T-cell (primary cell): ENCODE measurements around the gene XRCC1. TPM values are rescaled to one million over a fixed set of nuclear protein-coding genes. Genes with fewer than 3 reads are reported as not detected.

Experiments used
- ATAC-seq, 4 experiments: fragments of 200-7000 bp in 3 of 4; fragments of 150-1000 bp in 1 of 4; cut with Tn5 transposase; replicated peaks in 1 of 4; 1 replicate in 3 of 4; 2 replicates in 1 of 4; pipeline ENCODE4 v1.10.0; 2021; ENCODE audit warnings: moderate library complexity in 3 of 4, mild to moderate bottlenecking in 2 of 4, moderate number of reproducible peaks in 1 of 4
- CTCF ChIA-PET, 2 donors: fragments of 300-600 bp; sonication (Branson Sonifier 250); formaldehyde crosslinking; loops; one replicate each; lab custom pipeline; 2022; ENCODE audit warnings: antibody characterized with exemption in 2 of 2; lab: Charles Lee
- POLR2A ChIA-PET, 2 donors: fragments of 300-600 bp; sonication (Branson Sonifier 250); formaldehyde crosslinking; loops; one replicate each; lab custom pipeline; 2022; ENCODE audit warnings: antibody characterized with exemption in 2 of 2; lab: Charles Lee
- DNase-seq, 35 experiments: peaks; one replicate each; pipeline versions ENCODE4 v3.0.0 to v3.0.0-alpha.2; 2013 to 2023
- H3K27ac ChIP-seq: one replicate; pipeline ENCODE4 v1.5.1; 2013; ENCODE audit warnings: low read length
- H3K27me3 ChIP-seq, 2 experiments: replicated peaks in 1 of 2; 1 replicate in 1 of 2; 2 replicates in 1 of 2; pipeline versions ENCODE4 v1.6.1 to v1.7.0; 2013; ENCODE audit warnings: low read length in 1 of 2, mixed read lengths in 1 of 2; ENCODE audit not compliant: control insufficient read depth in 2 of 2, insufficient read depth in 2 of 2; ENCODE audit errors: extremely low read depth in 1 of 2
- H3K36me3 ChIP-seq, 2 donors: 1 replicate in 1 of 2; 2 replicates in 1 of 2; pipeline versions ENCODE4 v1.6.1 to v1.7.0; 2013; ENCODE audit warnings: low read length in 1 of 2; ENCODE audit not compliant: control insufficient read depth in 2 of 2, insufficient read depth in 1 of 2; ENCODE audit errors: extremely low read depth in 1 of 2
- H3K4me1 ChIP-seq, 2 experiments: 1 replicate in 1 of 2; 2 replicates in 1 of 2; pipeline versions ENCODE4 v1.6.1 to v1.7.0; 2013; ENCODE audit warnings: low read length in 2 of 2, mixed read lengths in 1 of 2; ENCODE audit not compliant: insufficient read depth in 2 of 2, control insufficient read depth in 1 of 2; ENCODE audit errors: extremely low read depth in 1 of 2
- H3K4me3 ChIP-seq, 2 donors: 1 replicate in 1 of 2; 2 replicates in 1 of 2; pipeline versions ENCODE4 v1.5.1 to v1.7.0; 2013; ENCODE audit warnings: mild to moderate bottlenecking in 2 of 2, low read length in 1 of 2, moderate library complexity in 1 of 2; ENCODE audit not compliant: control insufficient read depth in 1 of 2; ENCODE audit errors: extremely low read depth in 1 of 2
- H3K9me3 ChIP-seq: 2 replicates; pipeline ENCODE4 v1.7.0; 2013
- H3K27ac Mint-ChIP-seq, 2 donors: one replicate each; pipeline ENCODE4 v1.8.0; 2020 to 2021; ENCODE audit warnings: mild to moderate bottlenecking in 2 of 2, mixed read lengths in 2 of 2
- H3K27me3 Mint-ChIP-seq, 2 donors: one replicate each; pipeline ENCODE4 v1.8.0; 2021 to 2022; ENCODE audit warnings: mixed read lengths in 2 of 2
- H3K36me3 Mint-ChIP-seq: one replicate; pipeline ENCODE4 v1.8.0; 2021; ENCODE audit warnings: mixed read lengths
- H3K4me1 Mint-ChIP-seq, 3 donors: one replicate each; pipeline ENCODE4 v1.8.0; 2020 to 2022; ENCODE audit warnings: mixed read lengths in 3 of 3, mild to moderate bottlenecking in 1 of 3
- H3K4me3 Mint-ChIP-seq, 3 donors: one replicate each; pipeline ENCODE4 v1.8.0; 2020 to 2022; ENCODE audit warnings: mild to moderate bottlenecking in 3 of 3, mixed read lengths in 3 of 3, moderate library complexity in 3 of 3
- H3K9me3 Mint-ChIP-seq, 3 donors: one replicate each; pipeline ENCODE4 v1.8.0; 2020 to 2022; ENCODE audit warnings: mixed read lengths in 3 of 3
- WGBS: methylation state at CpG from one replicate; pipeline ENCODE4 v1.1.5; 2013; ENCODE audit warnings: missing lambda C conversion rate; ENCODE audit not compliant: insufficient coverage; 5-methylcytosine and 5-hydroxymethylcytosine counted together
- total RNA-seq, 35 experiments: library from RNA in 6 of 35; stranded (reverse) in 6 of 35; fragments of 120-200 nt in 1 of 35; gene quantifications; one replicate each; pipeline versions ENCODE4 v1.2.1 to v1.2.4 and lab custom pipeline; 2013 to 2026

XRCC1 gene
- total RNA-seq, 5 donors from 2014 or later (not counting 1 experiment from before 2014, with no cell fraction given), result 31.7 to 37.8 (median 35.4) TPM

- whole genome bisulfite sequencing, result 42% methylated on average over 14 of the region's 23 CpGs
- Mint-ChIP-seq H3K9me3 (no peaks in the 10 kb centered on the region), H3K4me1 (peaks cover 36 to 44% (median 39%) of the 10 kb centered on the region in 3 donors), H3K27ac (peak overlapping the region; percentile 97), H3K36me3 (no peaks in the 10 kb centered on the region), H3K27me3 (no peaks in the 10 kb centered on the region), H3K4me3 (peak overlapping the region; percentile 94 to 99 (median 96))
- DNase-seq (peak in 31 of 35 experiments; percentile 69 to 90 (median 79)), ATAC-seq (peak in 1 of 4 experiments; percentile 7)
- Histone ChIP-seq H3K27me3 (peaks cover 0 to under 1% of the 10 kb centered on the region in 2 experiments), H3K9me3 (no peaks in the 10 kb centered on the region), H3K4me1 (peaks cover 9 to 32% of the 10 kb centered on the region in 2 experiments), H3K36me3 (no peaks in the 10 kb centered on the region), H3K27ac (peak overlapping the region; percentile 84), H3K4me3 (peak overlapping the region; percentile 78 to 90)
- POLR2A ChIA-PET, result interaction anchor here (0.6 to 0.7 kb wide), 2 partner anchors 135 to 180 kb away, joined by 3 read pairs; no protein-coding TSS in a partner anchor
- CTCF ChIA-PET, result no interaction called here
These were observed 45.0 kb upstream of the XRCC1 start for GRCh38 chr19:43620061-43621001.

- ATAC-seq, result peak; percentile 89 to 93 (median 91)
- DNase-seq, result peak; percentile 73 to 93 (median 80)
- H3K4me3 Mint-ChIP-seq, result peak within 1 kb of the TSS; percentile 94 to 99 (median 96)
- peaks cover 9 to 23% of the 10 kb centered on the region in 2 experiments for H3K4me1 ChIP-seq
- H3K4me1 Mint-ChIP-seq, result peaks cover 32 to 41% (median 36%) of the 10 kb centered on the region in 3 donors
- no peaks in the 10 kb centered on the region for H3K36me3 ChIP-seq
- peak within 1 kb of the TSS; percentile 78 to 90 for H3K4me3 ChIP-seq
- WGBS, result under 1% methylated on average over 80 of the region's 81 CpGs
- ChIA-PET POLR2A (interaction anchor here in 1 of 2 donors (0.6 kb wide), 1 partner anchor 134 kb away, joined by 3 read pairs; no protein-coding TSS in a partner anchor), CTCF (no interaction called here)
- no peaks in the 10 kb centered on the region for H3K27me3 ChIP-seq
- no peaks in the 10 kb centered on the region for H3K9me3 Mint-ChIP-seq
- H3K27me3 Mint-ChIP-seq, result no peaks in the 10 kb centered on the region
- no peaks in the 10 kb centered on the region for H3K9me3 ChIP-seq
- no peaks in the 10 kb centered on the region for H3K36me3 Mint-ChIP-seq
- peak within 1 kb of the TSS; percentile 84 for H3K27ac ChIP-seq
- peak within 1 kb of the TSS; percentile 97 for H3K27ac Mint-ChIP-seq
These were observed 44.1 kb upstream of the XRCC1 start, which contains the start of gene ZNF428 for GRCh38 chr19:43619262-43620060. Gene ZNF428, minus strand, starts transcription at chr19:43619629. Its CDS starts 5,325 bp downstream, at chr19:43614304.

- Mint-ChIP-seq H3K9me3 (no peaks in the 10 kb centered on the region), H3K27ac (peak overlapping the region; percentile 89 to 93), H3K4me3 (peak overlapping the region; percentile 94 to 99 (median 96)), H3K4me1 (peaks cover 29 to 44% (median 35%) of the 10 kb centered on the region in 3 donors), H3K27me3 (no peaks in the 10 kb centered on the region), H3K36me3 (peaks cover 5% of the 10 kb centered on the region)
- ChIA-PET CTCF (interaction anchor here in 1 of 2 donors (1.0 kb wide), 1 partner anchor 49 kb away, joined by 5 read pairs; no protein-coding TSS in a partner anchor), POLR2A (interaction anchor here in 1 of 2 donors (0.7 kb wide), 1 partner anchor 19 kb away, joined by 3 read pairs; no protein-coding TSS in a partner anchor)
- ATAC-seq, result peak; percentile 7 to 22 (median 10)
- Histone ChIP-seq H3K27ac (peak overlapping the region; percentile 77), H3K36me3 (peaks cover 2 to 3% of the 10 kb centered on the region in 2 donors), H3K27me3 (no peaks in the 10 kb centered on the region), H3K4me3 (peak overlapping the region; percentile 78 to 90), H3K4me1 (peaks cover 9 to 23% of the 10 kb centered on the region in 2 experiments), H3K9me3 (no peaks in the 10 kb centered on the region)
- DNase-seq, result peak in 9 of 35 experiments; percentile 7 to 54 (median 19)
- WGBS, result 1% methylated on average over 14 of the region's 14 CpGs
These were observed 43.6 kb upstream of the XRCC1 start for GRCh38 chr19:43618921-43619261.

GRCh38 chr19:43616954-43617353 lies 41.6 kb upstream of the XRCC1 start:
- Mint-ChIP-seq H3K27ac (no peak overlapping the region), H3K27me3 (no peaks in the 10 kb centered on the region), H3K36me3 (peaks cover 22% of the 10 kb centered on the region), H3K4me3 (peak overlapping the region in 1 of 3 donors; percentile 9), H3K4me1 (peaks cover 37 to 58% (median 43%) of the 10 kb centered on the region in 3 donors), H3K9me3 (no peaks in the 10 kb centered on the region)
- 76% methylated on average over 3 of the region's 6 CpGs for WGBS
- ChIA-PET CTCF (interaction anchor here in 1 of 2 donors (0.8 kb wide), 1 partner anchor 62 kb away, joined by 5 read pairs; no protein-coding TSS in a partner anchor), POLR2A (no interaction called here)
- Histone ChIP-seq H3K4me3 (no peak overlapping the region), H3K36me3 (peaks cover 17 to 21% of the 10 kb centered on the region in 2 donors), H3K27me3 (no peaks in the 10 kb centered on the region), H3K9me3 (no peaks in the 10 kb centered on the region), H3K27ac (no peak overlapping the region), H3K4me1 (peaks cover 9 to 25% of the 10 kb centered on the region in 2 experiments)
- ATAC-seq (no peak), DNase-seq (no peak)

- Histone ChIP-seq H3K4me1 (peaks cover 9 to 27% of the 10 kb centered on the region in 2 experiments), H3K36me3 (peaks cover 20 to 26% of the 10 kb centered on the region in 2 donors), H3K27ac (no peak overlapping the region), H3K4me3 (no peak overlapping the region), H3K9me3 (no peaks in the 10 kb centered on the region), H3K27me3 (no peaks in the 10 kb centered on the region)
- Mint-ChIP-seq H3K27ac (peak overlapping the region in 1 of 2 donors; percentile 61), H3K4me3 (no peak overlapping the region), H3K27me3 (no peaks in the 10 kb centered on the region), H3K4me1 (peaks cover 37 to 56% (median 41%) of the 10 kb centered on the region in 3 donors), H3K9me3 (no peaks in the 10 kb centered on the region), H3K36me3 (peaks cover 25% of the 10 kb centered on the region)
- DNase-seq, result no peak
- no peak for ATAC-seq
- CTCF ChIA-PET, result interaction anchor here in 1 of 2 donors (0.6 to 0.7 kb wide), 2 partner anchors 16 to 122 kb away, joined by 3 to 7 read pairs; no protein-coding TSS in a partner anchor
- WGBS, result no CpG with 5 or more reads among the region's 1 CpG
- POLR2A ChIA-PET, result interaction anchor here (0.6 kb wide), 2 partner anchors 59 to 72 kb away, joined by 3 to 6 read pairs; no protein-coding TSS in a partner anchor
These were observed 41.0 kb upstream of the XRCC1 start for GRCh38 chr19:43616306-43616705.
